Measurements from ENCODE around the gene LILRA5.

DNA sequence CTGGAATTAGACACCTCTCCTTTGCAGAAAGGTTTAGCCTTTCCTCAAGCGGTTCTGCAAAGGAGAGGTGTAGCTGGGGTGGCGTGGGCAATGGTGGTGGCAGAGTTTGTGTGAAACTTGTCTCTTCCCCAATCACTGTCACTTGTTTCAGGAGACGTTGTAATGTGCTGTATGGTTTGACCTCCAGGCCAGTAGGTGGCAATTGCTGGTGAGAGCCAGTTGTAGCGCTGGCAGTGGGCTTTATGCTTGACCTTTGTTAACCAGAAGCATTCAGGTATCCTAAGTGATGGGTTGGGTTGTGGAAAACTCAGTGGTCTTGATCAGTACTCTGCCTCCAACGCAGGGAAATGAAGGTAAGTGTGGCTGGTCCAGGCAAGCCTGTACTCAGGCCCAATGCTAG, 12.7 kb upstream of the LILRA5 start:
- TF ChIP-seq JUN (CRISPR knock-in tag; IDR thresholded peaks at IDR 0.05) (no peak), SP1 (CRISPR knock-in tag; conservative IDR thresholded peaks at IDR 0.05) (no peak), NFYB (CRISPR knock-in tag; conservative IDR thresholded peaks at IDR 0.05; ENCODE audit: low read depth) (no peak)
- TF ChIP-seq, protein P1, sequence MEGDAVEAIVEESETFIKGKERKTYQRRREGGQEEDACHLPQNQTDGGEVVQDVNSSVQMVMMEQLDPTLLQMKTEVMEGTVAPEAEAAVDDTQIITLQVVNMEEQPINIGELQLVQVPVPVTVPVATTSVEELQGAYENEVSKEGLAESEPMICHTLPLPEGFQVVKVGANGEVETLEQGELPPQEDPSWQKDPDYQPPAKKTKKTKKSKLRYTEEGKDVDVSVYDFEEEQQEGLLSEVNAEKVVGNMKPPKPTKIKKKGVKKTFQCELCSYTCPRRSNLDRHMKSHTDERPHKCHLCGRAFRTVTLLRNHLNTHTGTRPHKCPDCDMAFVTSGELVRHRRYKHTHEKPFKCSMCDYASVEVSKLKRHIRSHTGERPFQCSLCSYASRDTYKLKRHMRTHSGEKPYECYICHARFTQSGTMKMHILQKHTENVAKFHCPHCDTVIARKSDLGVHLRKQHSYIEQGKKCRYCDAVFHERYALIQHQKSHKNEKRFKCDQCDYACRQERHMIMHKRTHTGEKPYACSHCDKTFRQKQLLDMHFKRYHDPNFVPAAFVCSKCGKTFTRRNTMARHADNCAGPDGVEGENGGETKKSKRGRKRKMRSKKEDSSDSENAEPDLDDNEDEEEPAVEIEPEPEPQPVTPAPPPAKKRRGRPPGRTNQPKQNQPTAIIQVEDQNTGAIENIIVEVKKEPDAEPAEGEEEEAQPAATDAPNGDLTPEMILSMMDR (IDR thresholded peaks at IDR 0.05): no peak
- TF ChIP-seq, protein P2, sequence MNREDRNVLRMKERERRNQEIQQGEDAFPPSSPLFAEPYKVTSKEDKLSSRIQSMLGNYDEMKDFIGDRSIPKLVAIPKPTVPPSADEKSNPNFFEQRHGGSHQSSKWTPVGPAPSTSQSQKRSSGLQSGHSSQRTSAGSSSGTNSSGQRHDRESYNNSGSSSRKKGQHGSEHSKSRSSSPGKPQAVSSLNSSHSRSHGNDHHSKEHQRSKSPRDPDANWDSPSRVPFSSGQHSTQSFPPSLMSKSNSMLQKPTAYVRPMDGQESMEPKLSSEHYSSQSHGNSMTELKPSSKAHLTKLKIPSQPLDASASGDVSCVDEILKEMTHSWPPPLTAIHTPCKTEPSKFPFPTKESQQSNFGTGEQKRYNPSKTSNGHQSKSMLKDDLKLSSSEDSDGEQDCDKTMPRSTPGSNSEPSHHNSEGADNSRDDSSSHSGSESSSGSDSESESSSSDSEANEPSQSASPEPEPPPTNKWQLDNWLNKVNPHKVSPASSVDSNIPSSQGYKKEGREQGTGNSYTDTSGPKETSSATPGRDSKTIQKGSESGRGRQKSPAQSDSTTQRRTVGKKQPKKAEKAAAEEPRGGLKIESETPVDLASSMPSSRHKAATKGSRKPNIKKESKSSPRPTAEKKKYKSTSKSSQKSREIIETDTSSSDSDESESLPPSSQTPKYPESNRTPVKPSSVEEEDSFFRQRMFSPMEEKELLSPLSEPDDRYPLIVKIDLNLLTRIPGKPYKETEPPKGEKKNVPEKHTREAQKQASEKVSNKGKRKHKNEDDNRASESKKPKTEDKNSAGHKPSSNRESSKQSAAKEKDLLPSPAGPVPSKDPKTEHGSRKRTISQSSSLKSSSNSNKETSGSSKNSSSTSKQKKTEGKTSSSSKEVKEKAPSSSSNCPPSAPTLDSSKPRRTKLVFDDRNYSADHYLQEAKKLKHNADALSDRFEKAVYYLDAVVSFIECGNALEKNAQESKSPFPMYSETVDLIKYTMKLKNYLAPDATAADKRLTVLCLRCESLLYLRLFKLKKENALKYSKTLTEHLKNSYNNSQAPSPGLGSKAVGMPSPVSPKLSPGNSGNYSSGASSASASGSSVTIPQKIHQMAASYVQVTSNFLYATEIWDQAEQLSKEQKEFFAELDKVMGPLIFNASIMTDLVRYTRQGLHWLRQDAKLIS (CRISPR knock-in tag; IDR thresholded peaks at IDR 0.05; ENCODE audit: borderline replicate concordance): no peak
- TF ChIP-seq, protein P3, sequence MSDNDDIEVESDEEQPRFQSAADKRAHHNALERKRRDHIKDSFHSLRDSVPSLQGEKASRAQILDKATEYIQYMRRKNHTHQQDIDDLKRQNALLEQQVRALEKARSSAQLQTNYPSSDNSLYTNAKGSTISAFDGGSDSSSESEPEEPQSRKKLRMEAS (CRISPR knock-in tag; IDR thresholded peaks at IDR 0.05): no peak

Data from WTC11 (cell line).